ENCODE measurements around the gene PSMD13. TPM values are rescaled to one million over a fixed set of nuclear protein-coding genes. Genes with fewer than 3 reads are reported as not detected.

The PSMD13 gene
- total RNA-seq, 1 experiment from 2014 or later = 141 TPM

- peak; percentile 86 for TF ChIP-seq CTCF (conservative IDR thresholded peaks at IDR 0.05)
- no peak overlapping the region for H3K27ac ChIP-seq (ENCODE audit: insufficient read length, low read depth, low read length)
- no peak overlapping the region for H4K91ac ChIP-seq (ENCODE audit: insufficient read length, low read depth, low read length)
- H3K27ac Mint-ChIP-seq = peak overlapping the region in 2 of 3 experiments; percentile 68 to 90; a peak in 1 of 7 replicates
- no peak overlapping the region for H2BK12ac ChIP-seq (ENCODE audit: insufficient read length, low read depth, low read length)
- no peak overlapping the region for H3K4ac ChIP-seq (ENCODE audit: low read depth, low read length)
- no peak overlapping the region for H2AK5ac ChIP-seq (ENCODE audit: insufficient read length, low read length)
- no peaks in the 10 kb centered on the region for H3K9me3 ChIP-seq (ENCODE audit: control insufficient read depth, low read depth, low read length)
- no peak overlapping the region for H3K14ac ChIP-seq (ENCODE audit: insufficient read depth, low read length)
- H2BK20ac ChIP-seq (ENCODE audit: low read depth, low read length, poor library complexity, severe bottlenecking) = no peak overlapping the region
- H3K4me1 ChIP-seq (ENCODE audit: insufficient read depth, low read length) = no peaks in the 10 kb centered on the region
- H2BK120ac ChIP-seq (ENCODE audit: low read depth, low read length, poor library complexity, severe bottlenecking) = no peak overlapping the region
- no peaks in the 10 kb centered on the region for H3K23me2 ChIP-seq (ENCODE audit: insufficient read length, low read depth, low read length, poor library complexity, severe bottlenecking)
- no peak overlapping the region for H3K4me2 ChIP-seq (ENCODE audit: insufficient read depth, insufficient read length, low read length)
- no peak overlapping the region for H3K9ac ChIP-seq (ENCODE audit: extremely low read depth, insufficient read length, low read length)
- H3K4me3 Mint-ChIP-seq = no peak overlapping the region
- no peak overlapping the region for H3K23ac ChIP-seq (ENCODE audit: insufficient read length, low read depth, low read length)
- H3K79me2 ChIP-seq (ENCODE audit: insufficient read depth, low read length) = no peaks in the 10 kb centered on the region
- no peak overlapping the region for H3K18ac ChIP-seq (ENCODE audit: insufficient read length, low read depth, low read length)
- H2BK5ac ChIP-seq (ENCODE audit: insufficient read length, low read length) = no peak overlapping the region
- WGBS (ENCODE audit: extremely low coverage, insufficient read length, low lambda C conversion rate) = no CpG with 5 or more reads among the region's 10 CpGs
- no peaks in the 10 kb centered on the region for H3K27me3 ChIP-seq (ENCODE audit: insufficient read depth, low read length)
- H4K5ac ChIP-seq (ENCODE audit: insufficient read length, low read depth, low read length) = no peak overlapping the region
- DNase-seq = peak; percentile 82
- H2AFZ ChIP-seq (ENCODE audit: low read length) = no peak overlapping the region
- H3K4me1 Mint-ChIP-seq = peaks cover 0 to 5% of the 10 kb centered on the region in 2 experiments; a peak in 2 of 4 replicates
- no peak overlapping the region for H3K56ac ChIP-seq (ENCODE audit: insufficient read length, low read depth, low read length)
- no peak overlapping the region for H2BK15ac ChIP-seq (ENCODE audit: low read depth, low read length)
- peaks cover 45 to 69% (median 52%) of the 10 kb centered on the region in 3 experiments for H3K36me3 Mint-ChIP-seq (ENCODE audit: insufficient read depth in 1 of 3, low read depth in 3 of 3)
- no peaks in the 10 kb centered on the region; a peak in 1 of 5 replicates for H3K9me3 Mint-ChIP-seq
- H4K20me1 ChIP-seq (ENCODE audit: control insufficient read depth, insufficient read depth, insufficient read length) = no peaks in the 10 kb centered on the region
- H4K8ac ChIP-seq (replicated peaks; ENCODE audit: insufficient read length, low read depth, low read length) = no peak overlapping the region
- no peaks in the 10 kb centered on the region; the same call in 1 of the 2 replicates for H3K27me3 Mint-ChIP-seq (ENCODE audit: low read depth)
- H3K79me1 ChIP-seq (ENCODE audit: insufficient read depth, low read depth, low read length, poor library complexity, severe bottlenecking) = no peaks in the 10 kb centered on the region
- H3T11ph ChIP-seq (ENCODE audit: low read length) = no peak overlapping the region
Observed at GRCh38 chr11:250740-251299, 14.0 kb downstream of the PSMD13 start.

Measured in H9 (cell line).